Omental fat pad (tissue), 4 donors: ENCODE results near the gene ANKRD44. TPM values are rescaled to one million over a fixed set of nuclear protein-coding genes. Genes with fewer than 3 reads are reported as not detected.

Source experiments
- ATAC-seq: fragments of 150-250 bp; one replicate; pipeline ENCODE4 v1.9.1; 2016; ENCODE audit warnings: mild to moderate bottlenecking, moderate library complexity; ENCODE audit not compliant: low FRiP score
- DNase-seq: peaks from one replicate; pipeline ENCODE4 v3.0.0-alpha.2; 2019; ENCODE audit warnings: low spot score
- total RNA-seq, 4 donors: library from RNA; depleted of rRNA; stranded (reverse); fragments of >200 nt; gene quantifications; one replicate each; pipeline ENCODE4 v1.1.0, GENCODE V29; 2016
- TF ChIP-seq, protein P1 (sequence below), 3 donors: fragments of 450-650 bp; IDR thresholded peaks; one replicate each; pipeline ENCODE4 v1.5.1; 2016 to 2017; ENCODE audit warnings: antibody characterized with exemption in 3 of 3, mild to moderate bottlenecking in 3 of 3, moderate library complexity in 2 of 3

ANKRD44 gene
- total RNA-seq, 4 donors from 2014 or later, result 18.4 to 56.3 (median 30.1) TPM

GRCh38 chr2:197158591-197159550, 151.7 kb downstream of the ANKRD44 start:
- TF ChIP-seq, protein P1, sequence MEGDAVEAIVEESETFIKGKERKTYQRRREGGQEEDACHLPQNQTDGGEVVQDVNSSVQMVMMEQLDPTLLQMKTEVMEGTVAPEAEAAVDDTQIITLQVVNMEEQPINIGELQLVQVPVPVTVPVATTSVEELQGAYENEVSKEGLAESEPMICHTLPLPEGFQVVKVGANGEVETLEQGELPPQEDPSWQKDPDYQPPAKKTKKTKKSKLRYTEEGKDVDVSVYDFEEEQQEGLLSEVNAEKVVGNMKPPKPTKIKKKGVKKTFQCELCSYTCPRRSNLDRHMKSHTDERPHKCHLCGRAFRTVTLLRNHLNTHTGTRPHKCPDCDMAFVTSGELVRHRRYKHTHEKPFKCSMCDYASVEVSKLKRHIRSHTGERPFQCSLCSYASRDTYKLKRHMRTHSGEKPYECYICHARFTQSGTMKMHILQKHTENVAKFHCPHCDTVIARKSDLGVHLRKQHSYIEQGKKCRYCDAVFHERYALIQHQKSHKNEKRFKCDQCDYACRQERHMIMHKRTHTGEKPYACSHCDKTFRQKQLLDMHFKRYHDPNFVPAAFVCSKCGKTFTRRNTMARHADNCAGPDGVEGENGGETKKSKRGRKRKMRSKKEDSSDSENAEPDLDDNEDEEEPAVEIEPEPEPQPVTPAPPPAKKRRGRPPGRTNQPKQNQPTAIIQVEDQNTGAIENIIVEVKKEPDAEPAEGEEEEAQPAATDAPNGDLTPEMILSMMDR (IDR thresholded peaks at IDR 0.05), result no peak
- ATAC-seq (no peak), DNase-seq (no peak)

DNA sequence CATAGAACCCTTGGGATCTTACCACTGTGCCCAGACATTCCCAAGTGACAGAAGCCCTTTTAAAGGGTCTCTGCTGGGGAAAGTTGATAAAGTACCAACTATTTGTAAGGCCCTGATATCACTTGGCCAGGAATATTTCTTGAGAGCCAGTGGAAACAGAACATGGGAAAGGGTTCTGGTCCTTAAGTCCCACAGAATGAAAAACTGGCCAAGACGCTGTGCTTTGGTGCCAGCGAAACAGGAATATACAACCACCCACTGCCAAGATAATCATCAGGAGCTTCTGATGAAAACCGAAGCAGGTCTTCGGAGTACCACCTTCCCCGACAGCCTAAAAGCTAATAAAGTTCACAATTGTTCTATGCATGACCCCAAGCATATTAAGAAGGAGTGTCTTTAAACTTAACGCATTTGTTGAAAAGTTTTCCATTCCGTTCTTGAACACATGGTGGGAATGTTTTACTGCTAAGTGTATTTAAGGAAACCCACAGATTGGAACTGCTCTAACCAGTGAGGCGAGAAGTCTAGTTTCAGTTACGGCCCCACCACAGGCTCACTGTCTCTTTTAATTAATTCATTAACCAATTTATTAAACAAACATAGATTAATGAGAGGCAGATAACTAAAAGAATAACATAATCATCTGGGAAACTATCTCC, 152.6 kb downstream of the ANKRD44 start:
- TF ChIP-seq, protein P1 (IDR thresholded peaks at IDR 0.05), result no peak
- ATAC-seq (no peak), DNase-seq (no peak)

GRCh38 chr2:197156771-197157170, 153.8 kb downstream of the ANKRD44 start:
- ATAC-seq (no peak), DNase-seq (no peak)
- TF ChIP-seq, protein P1 (IDR thresholded peaks at IDR 0.05), result no peak

GRCh38 chr2:197152451-197153228, 157.9 kb downstream of the ANKRD44 start:
- ATAC-seq (no peak), DNase-seq (no peak)
- TF ChIP-seq, protein P1 (IDR thresholded peaks at IDR 0.05), result no peak

- ATAC-seq (no peak), DNase-seq (no peak)
- TF ChIP-seq, protein P1 (IDR thresholded peaks at IDR 0.05), result no peak
These were observed 161.0 kb downstream of the ANKRD44 start for GRCh38 chr2:197149546-197149945.

DNA sequence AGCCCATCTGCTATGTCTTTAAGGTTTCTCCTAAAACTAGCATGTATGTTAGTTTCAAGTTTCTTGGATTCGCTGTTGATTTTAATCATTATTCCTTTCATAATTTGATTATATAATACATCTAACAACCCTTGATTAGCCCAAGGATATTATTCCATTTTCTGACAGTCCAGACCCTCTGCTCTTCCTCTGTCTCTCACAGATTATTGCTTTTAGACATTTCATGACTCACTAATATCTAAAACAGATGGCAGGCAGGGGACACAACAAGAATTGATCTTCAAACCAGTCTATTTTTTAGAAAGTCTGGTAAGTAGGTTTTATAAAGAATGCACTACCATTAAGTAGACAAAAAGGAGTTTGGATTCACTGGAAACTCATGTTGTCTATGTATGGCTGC, 162.2 kb downstream of the ANKRD44 start:
- TF ChIP-seq, protein P1 (IDR thresholded peaks at IDR 0.05), result no peak
- ATAC-seq (no peak), DNase-seq (no peak)
